Psoas muscle (tissue), 8 donors: ENCODE measurements around the gene RPTOR. TPM values are rescaled to one million over a fixed set of nuclear protein-coding genes. Genes with fewer than 3 reads are reported as not detected.

Source experiments
- ATAC-seq, 4 donors: fragments of 200-7000 bp; cut with Tn5 transposase; one replicate each; pipeline ENCODE4 v1.9.1; 2020; ENCODE audit warnings: moderate library complexity in 3 of 4, mild to moderate bottlenecking in 2 of 4
- DNase-seq, 2 donors: peaks; one replicate each; pipeline ENCODE4 v3.0.0-alpha.2; 2020
- H3K27ac ChIP-seq: fragments of 200-600 bp; one replicate; pipeline ENCODE4 v1.8.0; 2022
- H3K27me3 ChIP-seq, 3 donors: fragments of 200-600 bp in 1 of 3; one replicate each; pipeline versions ENCODE4 v1.6.1 to v1.8.0; 2013 to 2022; ENCODE audit warnings: low read length in 2 of 3, mild to moderate bottlenecking in 2 of 3, moderate library complexity in 1 of 3; ENCODE audit not compliant: insufficient read depth in 3 of 3
- H3K36me3 ChIP-seq, 2 donors: fragments of 200-600 bp in 1 of 2; one replicate each; pipeline versions ENCODE4 v1.6.1 to v1.8.0; 2013 to 2022; ENCODE audit warnings: low read depth in 1 of 2, mild to moderate bottlenecking in 1 of 2, moderate library complexity in 1 of 2; ENCODE audit not compliant: insufficient read depth in 1 of 2
- H3K4me1 ChIP-seq: fragments of 200-600 bp; one replicate; pipeline ENCODE4 v1.8.0; 2022
- H3K4me3 ChIP-seq: fragments of 200-600 bp; one replicate; pipeline ENCODE4 v1.8.0; 2022; ENCODE audit warnings: mild to moderate bottlenecking
- H3K9me3 ChIP-seq: fragments of 200-600 bp; one replicate; pipeline ENCODE4 v1.8.0; 2022
- WGBS, 3 donors: extraction: QIAGEN DNeasy Blood & Tissue Kit; methylation state at CpG; one replicate each; pipeline versions ENCODE4 v1.1.6 to v1.1.7; 2013; 5-methylcytosine and 5-hydroxymethylcytosine counted together
- intact Hi-C, 2 donors: fragments of 100-400 bp; cut with DNase I; formaldehyde crosslinking; loops; one replicate each; pipeline versions ENCODE4 v1.11.0 to v1.14.2; 2022
- polyA plus RNA-seq, 3 donors: library from polyadenylated mRNA; stranded (reverse); fragments of 200-250 nt; gene quantifications; one replicate each; pipeline ENCODE4 v1.2.3, GENCODE V29; 2013
- total RNA-seq, 4 donors: library from RNA; stranded (reverse); fragmentation: NEBNext Ultra II Directional in 2 of 4; extraction: Animal tissue kit (Norgen Biotek cat#: 25700) in 2 of 4; gene quantifications; one replicate each; pipeline versions ENCODE4 v1.2.1 to v1.2.4, GENCODE V29; 2021 to 2023
- TF ChIP-seq, protein P1 (sequence below): fragments of 200-600 bp; IDR thresholded peaks from one replicate; pipeline ENCODE4 v1.8.0; 2022; ENCODE audit warnings: antibody characterized with exemption
- donor health status: healthy with polysubstance abuse.
- donor health status: DM: no; HTN: no; CAD: no; lungs with moderate emphysema.
- donor health status: Bipolar disorder and iron deficiency.
- donor health status: healthy.
- donor health status: DM: yes; HTN: yes; CAD: no.
- donor health status: DM: no; HTN: no; CAD: no.
- donor health status: DM: no; HTN: no; CAD: no.
- donor health status: DM: yes; HTN: yes; CAD: no.

RPTOR gene
- total and polyA plus RNA-seq, 7 donors, result 13.6 to 82.2 (median 32.5) TPM

GRCh38 chr17:80511222-80512180, 33.1 kb upstream of the RPTOR start:
- H3K4me1 ChIP-seq, result no peaks in the 10 kb centered on the region
- TF ChIP-seq, protein P1, sequence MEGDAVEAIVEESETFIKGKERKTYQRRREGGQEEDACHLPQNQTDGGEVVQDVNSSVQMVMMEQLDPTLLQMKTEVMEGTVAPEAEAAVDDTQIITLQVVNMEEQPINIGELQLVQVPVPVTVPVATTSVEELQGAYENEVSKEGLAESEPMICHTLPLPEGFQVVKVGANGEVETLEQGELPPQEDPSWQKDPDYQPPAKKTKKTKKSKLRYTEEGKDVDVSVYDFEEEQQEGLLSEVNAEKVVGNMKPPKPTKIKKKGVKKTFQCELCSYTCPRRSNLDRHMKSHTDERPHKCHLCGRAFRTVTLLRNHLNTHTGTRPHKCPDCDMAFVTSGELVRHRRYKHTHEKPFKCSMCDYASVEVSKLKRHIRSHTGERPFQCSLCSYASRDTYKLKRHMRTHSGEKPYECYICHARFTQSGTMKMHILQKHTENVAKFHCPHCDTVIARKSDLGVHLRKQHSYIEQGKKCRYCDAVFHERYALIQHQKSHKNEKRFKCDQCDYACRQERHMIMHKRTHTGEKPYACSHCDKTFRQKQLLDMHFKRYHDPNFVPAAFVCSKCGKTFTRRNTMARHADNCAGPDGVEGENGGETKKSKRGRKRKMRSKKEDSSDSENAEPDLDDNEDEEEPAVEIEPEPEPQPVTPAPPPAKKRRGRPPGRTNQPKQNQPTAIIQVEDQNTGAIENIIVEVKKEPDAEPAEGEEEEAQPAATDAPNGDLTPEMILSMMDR, result no peak
- no peaks in the 10 kb centered on the region for H3K9me3 ChIP-seq
- 50 to 55% (median 53%) methylated on average over 18 of the region's 18 CpGs for WGBS, 3 donors
- DNase-seq (no peak), ATAC-seq (peak in 1 of 4 donors; percentile 20)
- no peak overlapping the region for H3K27ac ChIP-seq
- peaks cover 0 to 27% (median 7%) of the 10 kb centered on the region in 3 donors for H3K27me3 ChIP-seq
- no peak overlapping the region for H3K4me3 ChIP-seq
- intact Hi-C loops, result no loop called here
- no peaks in the 10 kb centered on the region for H3K36me3 ChIP-seq

GRCh38 chr17:80512233-80512632, 32.4 kb upstream of the RPTOR start:
- no peaks in the 10 kb centered on the region for H3K9me3 ChIP-seq
- peak in 2 of 4 donors; percentile 36 to 40 for ATAC-seq
- WGBS, 3 donors, result 72 to 79% (median 74%) methylated on average over 13 to 15 of the region's 15 CpGs

GRCh38 chr17:80513201-80513600, 31.4 kb upstream of the RPTOR start:
- DNase-seq (no peak), ATAC-seq (no peak)
- intact Hi-C loops, result no loop called here
- H3K4me3 ChIP-seq, result no peak overlapping the region
- H3K27ac ChIP-seq, result no peak overlapping the region
- no peaks in the 10 kb centered on the region for H3K36me3 ChIP-seq
- H3K4me1 ChIP-seq, result no peaks in the 10 kb centered on the region
- H3K9me3 ChIP-seq, result no peaks in the 10 kb centered on the region
- H3K27me3 ChIP-seq, result peaks cover 0 to 25% (median 7%) of the 10 kb centered on the region in 3 donors
- TF ChIP-seq, protein P1, result no peak
- WGBS, 3 donors, result 85 to 88% (median 88%) methylated on average over 16 of the region's 16 CpGs

More at GRCh38 chr17:80512233-80512632, 32.4 kb upstream of the RPTOR start:
- H3K4me3 ChIP-seq, result no peak overlapping the region
- no peak overlapping the region for H3K27ac ChIP-seq
- H3K36me3 ChIP-seq, result no peaks in the 10 kb centered on the region
- peaks cover 0 to 26% (median 7%) of the 10 kb centered on the region in 3 donors for H3K27me3 ChIP-seq
- no peaks in the 10 kb centered on the region for H3K4me1 ChIP-seq
- intact Hi-C loops, result no loop called here
- no peak for DNase-seq
- TF ChIP-seq, protein P1, result no peak

DNA sequence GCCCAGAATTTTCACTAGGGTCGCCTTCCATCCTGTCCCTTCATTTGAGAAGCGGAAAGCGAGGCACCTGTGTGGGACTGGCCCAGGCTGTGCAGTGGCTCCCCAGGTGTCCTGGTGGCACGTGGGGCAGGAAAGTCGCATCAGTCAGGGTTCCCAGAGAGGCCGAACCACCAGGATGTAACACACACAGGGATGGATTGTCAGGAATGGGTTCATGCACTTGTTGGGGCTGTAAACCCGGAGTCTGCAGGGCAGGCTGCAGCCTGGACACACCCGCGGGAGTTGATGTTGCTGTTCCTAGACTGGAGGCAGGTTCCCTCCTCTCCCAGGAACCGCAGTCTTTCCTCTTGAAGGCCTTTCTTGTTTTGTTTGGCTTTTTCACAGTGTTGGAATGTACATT, 30.7 kb upstream of the RPTOR start:
- intact Hi-C loops, result no loop called here
- peaks cover 0 to 25% (median 7%) of the 10 kb centered on the region in 3 donors for H3K27me3 ChIP-seq
- no peaks in the 10 kb centered on the region for H3K36me3 ChIP-seq
- no peak for DNase-seq
- no peak overlapping the region for H3K4me3 ChIP-seq
- H3K4me1 ChIP-seq, result no peaks in the 10 kb centered on the region
- no peaks in the 10 kb centered on the region for H3K9me3 ChIP-seq
- TF ChIP-seq, protein P1, result no peak
- no peak for ATAC-seq
- no peak overlapping the region for H3K27ac ChIP-seq
- WGBS, 3 donors, result 53 to 57% (median 54%) methylated on average over 10 of the region's 10 CpGs
